Gastroesophageal sphincter (tissue), 3 donors: ENCODE measurements around the gene PKHD1.

Experiments used
- CTCF ChIP-seq, 4 experiments: fragments of 200-600 bp in 2 of 4; fragments of 450-650 bp in 2 of 4; sonication (generic) in 1 of 4; IDR thresholded peaks; one replicate each; pipeline ENCODE4 v1.5.1; 2017 to 2019; ENCODE audit warnings: antibody characterized with exemption in 4 of 4, mild to moderate bottlenecking in 2 of 4, moderate library complexity in 2 of 4
- EP300 ChIP-seq: sonication (generic); formaldehyde crosslinking; IDR thresholded peaks from one replicate; pipeline ENCODE4 v1.6.1; 2017; ENCODE audit warnings: antibody characterized with exemption, mild to moderate bottlenecking
- POLR2A ChIP-seq, 2 donors: fragments of 450-650 bp; IDR thresholded peaks; one replicate each; pipeline ENCODE4 v1.6.1; 2017; ENCODE audit warnings: antibody characterized with exemption in 2 of 2, mild to moderate bottlenecking in 2 of 2, moderate library complexity in 1 of 2

- TF ChIP-seq CTCF (IDR thresholded peaks at IDR 0.05) (no peak), POLR2A (IDR thresholded peaks at IDR 0.05) (no peak), EP300 (no peak)
These were observed 368.9 kb downstream of the PKHD1 start for GRCh38 chr6:51718533-51718932.
